ENCODE data around the gene KLHL1. TPM values are rescaled to one million over a fixed set of nuclear protein-coding genes. Genes with fewer than 3 reads are reported as not detected.

Gene KLHL1
- total RNA-seq, 5 donors from 2014 or later (not counting 1 experiment from before 2014, with no cell fraction given), result not detected

GRCh38 chr13:70023516-70023915 is 84.7 kb downstream of the KLHL1 start:
- peaks cover 9 to 19% (median 16%) of the 10 kb centered on the region in 3 donors for H3K9me3 Mint-ChIP-seq
- H3K27ac Mint-ChIP-seq, result no peak overlapping the region
- H3K4me3 Mint-ChIP-seq, result no peak overlapping the region
- Histone ChIP-seq H3K4me3 (ENCODE audit: control insufficient read depth in 1 of 2, extremely low read depth in 1 of 2, low read length in 1 of 2) (no peak overlapping the region), H3K9me3 (no peaks in the 10 kb centered on the region), H3K27me3 (replicated peaks in 1 of 2; ENCODE audit: control insufficient read depth in 2 of 2, extremely low read depth in 1 of 2, insufficient read depth in 2 of 2, low read length in 1 of 2) (no peaks in the 10 kb centered on the region), H3K27ac (ENCODE audit: low read length) (no peak overlapping the region), H3K4me1 (ENCODE audit: control insufficient read depth in 1 of 2, extremely low read depth in 1 of 2, insufficient read depth in 2 of 2, low read length in 2 of 2) (no peaks in the 10 kb centered on the region), H3K36me3 (ENCODE audit: control insufficient read depth in 2 of 2, extremely low read depth in 1 of 2, insufficient read depth in 1 of 2, low read length in 1 of 2) (no peaks in the 10 kb centered on the region)
- CTCF ChIA-PET, result no interaction called here
- DNase-seq, result no peak
- WGBS (ENCODE audit: insufficient coverage), result no CpG with 5 or more reads among the region's 2 CpGs
- POLR2A ChIA-PET, result no interaction called here
- H3K36me3 Mint-ChIP-seq, result no peaks in the 10 kb centered on the region
- H3K27me3 Mint-ChIP-seq, result no peaks in the 10 kb centered on the region
- ATAC-seq (replicated peaks in 1 of 4), result no peak
- no peaks in the 10 kb centered on the region for H3K4me1 Mint-ChIP-seq

- H3K4me3 ChIP-seq (ENCODE audit: control insufficient read depth in 1 of 2, extremely low read depth in 1 of 2, low read length in 1 of 2), result no peak overlapping the region
- Mint-ChIP-seq H3K27ac (no peak overlapping the region), H3K36me3 (no peaks in the 10 kb centered on the region), H3K27me3 (no peaks in the 10 kb centered on the region), H3K9me3 (peaks cover 9 to 19% (median 16%) of the 10 kb centered on the region in 3 donors), H3K4me3 (no peak overlapping the region), H3K4me1 (no peaks in the 10 kb centered on the region)
- ChIA-PET CTCF (no interaction called here), POLR2A (no interaction called here)
- no peaks in the 10 kb centered on the region for H3K36me3 ChIP-seq (ENCODE audit: control insufficient read depth in 2 of 2, extremely low read depth in 1 of 2, insufficient read depth in 1 of 2, low read length in 1 of 2)
- WGBS (ENCODE audit: insufficient coverage), result no CpG with 5 or more reads among the region's 3 CpGs
- H3K4me1 ChIP-seq (ENCODE audit: control insufficient read depth in 1 of 2, extremely low read depth in 1 of 2, insufficient read depth in 2 of 2, low read length in 2 of 2), result no peaks in the 10 kb centered on the region
- H3K27me3 ChIP-seq (replicated peaks in 1 of 2; ENCODE audit: control insufficient read depth in 2 of 2, extremely low read depth in 1 of 2, insufficient read depth in 2 of 2, low read length in 1 of 2), result no peaks in the 10 kb centered on the region
- DNase-seq (no peak), ATAC-seq (replicated peaks in 1 of 4) (no peak)
- H3K9me3 ChIP-seq, result no peaks in the 10 kb centered on the region
- H3K27ac ChIP-seq (ENCODE audit: low read length), result no peak overlapping the region
Observed at GRCh38 chr13:70022646-70023045, 85.6 kb downstream of the KLHL1 start.

- ChIA-PET CTCF (no interaction called here), POLR2A (no interaction called here)
- H3K36me3 Mint-ChIP-seq, result no peaks in the 10 kb centered on the region
- peaks cover 10 to 22% (median 17%) of the 10 kb centered on the region in 3 donors for H3K9me3 Mint-ChIP-seq
- H3K4me1 ChIP-seq (ENCODE audit: control insufficient read depth in 1 of 2, extremely low read depth in 1 of 2, insufficient read depth in 2 of 2, low read length in 2 of 2), result no peaks in the 10 kb centered on the region
- H3K36me3 ChIP-seq (ENCODE audit: control insufficient read depth in 2 of 2, extremely low read depth in 1 of 2, insufficient read depth in 1 of 2, low read length in 1 of 2), result no peaks in the 10 kb centered on the region
- no peak overlapping the region for H3K27ac Mint-ChIP-seq
- H3K4me3 ChIP-seq (ENCODE audit: control insufficient read depth in 1 of 2, extremely low read depth in 1 of 2, low read length in 1 of 2), result no peak overlapping the region
- no peak for DNase-seq
- WGBS (ENCODE audit: insufficient coverage), result 80% methylated on average over 3 of the region's 3 CpGs
- H3K9me3 ChIP-seq, result no peaks in the 10 kb centered on the region
- H3K27me3 ChIP-seq (replicated peaks in 1 of 2; ENCODE audit: control insufficient read depth in 2 of 2, extremely low read depth in 1 of 2, insufficient read depth in 2 of 2, low read length in 1 of 2), result no peaks in the 10 kb centered on the region
- H3K27ac ChIP-seq (ENCODE audit: low read length), result no peak overlapping the region
- no peaks in the 10 kb centered on the region for H3K4me1 Mint-ChIP-seq
- no peak for ATAC-seq (replicated peaks in 1 of 4)
- no peaks in the 10 kb centered on the region for H3K27me3 Mint-ChIP-seq
- no peak overlapping the region for H3K4me3 Mint-ChIP-seq
Observed at GRCh38 chr13:70016116-70016515, 92.1 kb downstream of the KLHL1 start.

GRCh38 chr13:70014337-70014736 is 93.9 kb downstream of the KLHL1 start:
- ChIA-PET CTCF (no interaction called here), POLR2A (no interaction called here)
- no peaks in the 10 kb centered on the region for H3K36me3 Mint-ChIP-seq
- DNase-seq (no peak), ATAC-seq (replicated peaks in 1 of 4) (no peak)
- H3K4me1 Mint-ChIP-seq, result no peaks in the 10 kb centered on the region
- no peaks in the 10 kb centered on the region for H3K27me3 Mint-ChIP-seq
- peaks cover 14 to 31% (median 26%) of the 10 kb centered on the region in 3 donors for H3K9me3 Mint-ChIP-seq
- H3K9me3 ChIP-seq, result no peaks in the 10 kb centered on the region
- H3K27ac ChIP-seq (ENCODE audit: low read length), result no peak overlapping the region
- no peak overlapping the region for H3K4me3 ChIP-seq (ENCODE audit: control insufficient read depth in 1 of 2, extremely low read depth in 1 of 2, low read length in 1 of 2)
- H3K27me3 ChIP-seq (replicated peaks in 1 of 2; ENCODE audit: control insufficient read depth in 2 of 2, extremely low read depth in 1 of 2, insufficient read depth in 2 of 2, low read length in 1 of 2), result no peaks in the 10 kb centered on the region
- H3K36me3 ChIP-seq (ENCODE audit: control insufficient read depth in 2 of 2, extremely low read depth in 1 of 2, insufficient read depth in 1 of 2, low read length in 1 of 2), result no peaks in the 10 kb centered on the region
- no peak overlapping the region for H3K27ac Mint-ChIP-seq
- no peak overlapping the region for H3K4me3 Mint-ChIP-seq
- no peaks in the 10 kb centered on the region for H3K4me1 ChIP-seq (ENCODE audit: control insufficient read depth in 1 of 2, extremely low read depth in 1 of 2, insufficient read depth in 2 of 2, low read length in 2 of 2)

- no CpG with 5 or more reads among the region's 2 CpGs for WGBS (ENCODE audit: insufficient coverage)
- ChIA-PET POLR2A (no interaction called here), CTCF (interaction anchor here in 1 of 2 donors (0.6 kb wide), 1 partner anchor 1010 kb away, joined by 3 read pairs; no protein-coding TSS in a partner anchor)
- Histone ChIP-seq H3K27ac (ENCODE audit: low read length) (no peak overlapping the region), H3K4me3 (ENCODE audit: control insufficient read depth in 1 of 2, extremely low read depth in 1 of 2, low read length in 1 of 2) (no peak overlapping the region), H3K9me3 (no peaks in the 10 kb centered on the region), H3K4me1 (ENCODE audit: control insufficient read depth in 1 of 2, extremely low read depth in 1 of 2, insufficient read depth in 2 of 2, low read length in 2 of 2) (no peaks in the 10 kb centered on the region), H3K36me3 (ENCODE audit: control insufficient read depth in 2 of 2, extremely low read depth in 1 of 2, insufficient read depth in 1 of 2, low read length in 1 of 2) (no peaks in the 10 kb centered on the region), H3K27me3 (replicated peaks in 1 of 2; ENCODE audit: control insufficient read depth in 2 of 2, extremely low read depth in 1 of 2, insufficient read depth in 2 of 2, low read length in 1 of 2) (no peaks in the 10 kb centered on the region)
- DNase-seq (no peak), ATAC-seq (replicated peaks in 1 of 4) (no peak)
- H3K36me3 Mint-ChIP-seq, result no peaks in the 10 kb centered on the region
- H3K27ac Mint-ChIP-seq, result no peak overlapping the region
- no peaks in the 10 kb centered on the region for H3K27me3 Mint-ChIP-seq
- H3K4me3 Mint-ChIP-seq, result no peak overlapping the region
- no peaks in the 10 kb centered on the region for H3K4me1 Mint-ChIP-seq
- peaks cover under 1 to 6% (median 3%) of the 10 kb centered on the region in 3 donors for H3K9me3 Mint-ChIP-seq
Observed at GRCh38 chr13:69999875-70000274, 108.4 kb downstream of the KLHL1 start.

GRCh38 chr13:69997061-69997460 is 111.2 kb downstream of the KLHL1 start:
- no peak for DNase-seq
- ChIA-PET CTCF (no interaction called here), POLR2A (no interaction called here)
- no peaks in the 10 kb centered on the region for H3K27me3 Mint-ChIP-seq
- no CpG with 5 or more reads among the region's 4 CpGs for WGBS (ENCODE audit: insufficient coverage)
- no peak overlapping the region for H3K4me3 Mint-ChIP-seq
- no peak for ATAC-seq (replicated peaks in 1 of 4)
- H3K36me3 Mint-ChIP-seq, result no peaks in the 10 kb centered on the region
- Histone ChIP-seq H3K9me3 (no peaks in the 10 kb centered on the region), H3K36me3 (ENCODE audit: control insufficient read depth in 2 of 2, extremely low read depth in 1 of 2, insufficient read depth in 1 of 2, low read length in 1 of 2) (no peaks in the 10 kb centered on the region), H3K4me1 (ENCODE audit: control insufficient read depth in 1 of 2, extremely low read depth in 1 of 2, insufficient read depth in 2 of 2, low read length in 2 of 2) (no peaks in the 10 kb centered on the region), H3K4me3 (ENCODE audit: control insufficient read depth in 1 of 2, extremely low read depth in 1 of 2, low read length in 1 of 2) (no peak overlapping the region), H3K27me3 (replicated peaks in 1 of 2; ENCODE audit: control insufficient read depth in 2 of 2, extremely low read depth in 1 of 2, insufficient read depth in 2 of 2, low read length in 1 of 2) (no peaks in the 10 kb centered on the region), H3K27ac (ENCODE audit: low read length) (no peak overlapping the region)
- H3K4me1 Mint-ChIP-seq, result no peaks in the 10 kb centered on the region
- H3K27ac Mint-ChIP-seq, result no peak overlapping the region
- peaks cover 8 to 12% (median 10%) of the 10 kb centered on the region in 3 donors for H3K9me3 Mint-ChIP-seq

- no peaks in the 10 kb centered on the region for H3K4me1 Mint-ChIP-seq
- CTCF ChIA-PET, result no interaction called here
Observed at GRCh38 chr13:69980799-69981198, 127.5 kb downstream of the KLHL1 start.

More at GRCh38 chr13:69980799-69981198, 127.5 kb downstream of the KLHL1 start:
- no peak overlapping the region for H3K4me3 Mint-ChIP-seq
- H3K4me3 ChIP-seq (ENCODE audit: control insufficient read depth in 1 of 2, extremely low read depth in 1 of 2, low read length in 1 of 2), result no peak overlapping the region
- H3K27me3 ChIP-seq (replicated peaks in 1 of 2; ENCODE audit: control insufficient read depth in 2 of 2, extremely low read depth in 1 of 2, insufficient read depth in 2 of 2, low read length in 1 of 2), result no peaks in the 10 kb centered on the region
- no peaks in the 10 kb centered on the region for H3K36me3 Mint-ChIP-seq
- H3K27ac Mint-ChIP-seq, result no peak overlapping the region
- DNase-seq (no peak), ATAC-seq (replicated peaks in 1 of 4) (no peak)
- H3K27me3 Mint-ChIP-seq, result no peaks in the 10 kb centered on the region
- no peak overlapping the region for H3K27ac ChIP-seq (ENCODE audit: low read length)
- POLR2A ChIA-PET, result no interaction called here
- H3K9me3 Mint-ChIP-seq, result peaks cover 5 to 8% (median 7%) of the 10 kb centered on the region in 3 donors
- H3K9me3 ChIP-seq, result no peaks in the 10 kb centered on the region
- no peaks in the 10 kb centered on the region for H3K36me3 ChIP-seq (ENCODE audit: control insufficient read depth in 2 of 2, extremely low read depth in 1 of 2, insufficient read depth in 1 of 2, low read length in 1 of 2)
- no peaks in the 10 kb centered on the region for H3K4me1 ChIP-seq (ENCODE audit: control insufficient read depth in 1 of 2, extremely low read depth in 1 of 2, insufficient read depth in 2 of 2, low read length in 2 of 2)
